ENCODE data around the gene NTRK1. TPM values are rescaled to one million over a fixed set of nuclear protein-coding genes. Genes with fewer than 3 reads are reported as not detected.
"Not testable (repeated sequence)": the region's sequence is repeated elsewhere in the genome, so short reads cannot be mapped to it uniquely, and the experiment has no call there.

Gene NTRK1
- total RNA-seq, 3 donors from 2014 or later (not counting 1 experiment from before 2014, with no cell fraction given), result 1.7 to 16.7 (median 2.4) TPM

- Mint-ChIP-seq H3K4me3 (no peak overlapping the region), H3K9me3 (no peaks in the 10 kb centered on the region), H3K36me3 (no peaks in the 10 kb centered on the region), H3K4me1 (peaks cover 5 to 17% of the 10 kb centered on the region in 2 donors), H3K27me3 (ENCODE audit: low read depth in 2 of 2) (peaks cover 73 to 88% of the 10 kb centered on the region in 2 donors), H3K27ac (no peak overlapping the region)
- WGBS (ENCODE audit: insufficient coverage), result 6% methylated on average over 3 of the region's 3 CpGs
- Histone ChIP-seq H3K9me3 (ENCODE audit: control insufficient read depth, insufficient read depth, low read length) (no peaks in the 10 kb centered on the region), H3K4me1 (ENCODE audit: control insufficient read depth, insufficient read depth, low read length) (peaks cover 18% of the 10 kb centered on the region), H3K27ac (ENCODE audit: low read length) (no peak overlapping the region), H3K36me3 (ENCODE audit: control insufficient read depth, insufficient read depth, low read length) (no peaks in the 10 kb centered on the region), H3K27me3 (ENCODE audit: control insufficient read depth, insufficient read depth, low read length) (peaks cover 39% of the 10 kb centered on the region), H3K4me3 (ENCODE audit: low read length) (no peak overlapping the region)
- peak in 2 of 3 donors; percentile 39 to 43 for ATAC-seq
- DNase-seq, result peak in 1 of 2 donors; percentile 37
- TF ChIP-seq CTCF (IDR thresholded peaks at IDR 0.05), result no peak
- intact Hi-C loops (cut with micrococcal nuclease), result no loop called here
These were observed 65.5 kb downstream of the NTRK1 start for GRCh38 chr1:156926175-156926574.

- DNase-seq; H3K27ac ChIP-seq (ENCODE audit: low read length); H3K4me3 Mint-ChIP-seq; intact Hi-C loops (cut with micrococcal nuclease); H3K36me3 Mint-ChIP-seq; H3K4me3 ChIP-seq (ENCODE audit: low read length); H3K36me3 ChIP-seq (ENCODE audit: control insufficient read depth, insufficient read depth, low read length); ATAC-seq; H3K9me3 ChIP-seq (ENCODE audit: control insufficient read depth, insufficient read depth, low read length); H3K27ac Mint-ChIP-seq; H3K9me3 Mint-ChIP-seq: not testable (repeated sequence)
- Mint-ChIP-seq H3K4me1 (peaks cover 5 to 22% of the 10 kb centered on the region in 2 donors), H3K27me3 (ENCODE audit: low read depth in 2 of 2) (peaks cover 73 to 88% of the 10 kb centered on the region in 2 donors)
- H3K27me3 ChIP-seq (ENCODE audit: control insufficient read depth, insufficient read depth, low read length), result peaks cover 35% of the 10 kb centered on the region
- peaks cover 18% of the 10 kb centered on the region for H3K4me1 ChIP-seq (ENCODE audit: control insufficient read depth, insufficient read depth, low read length)
- 77% methylated on average over 6 of the region's 6 CpGs for WGBS (ENCODE audit: insufficient coverage)
These were observed 66.0 kb downstream of the NTRK1 start for GRCh38 chr1:156926695-156927094.

DNA sequence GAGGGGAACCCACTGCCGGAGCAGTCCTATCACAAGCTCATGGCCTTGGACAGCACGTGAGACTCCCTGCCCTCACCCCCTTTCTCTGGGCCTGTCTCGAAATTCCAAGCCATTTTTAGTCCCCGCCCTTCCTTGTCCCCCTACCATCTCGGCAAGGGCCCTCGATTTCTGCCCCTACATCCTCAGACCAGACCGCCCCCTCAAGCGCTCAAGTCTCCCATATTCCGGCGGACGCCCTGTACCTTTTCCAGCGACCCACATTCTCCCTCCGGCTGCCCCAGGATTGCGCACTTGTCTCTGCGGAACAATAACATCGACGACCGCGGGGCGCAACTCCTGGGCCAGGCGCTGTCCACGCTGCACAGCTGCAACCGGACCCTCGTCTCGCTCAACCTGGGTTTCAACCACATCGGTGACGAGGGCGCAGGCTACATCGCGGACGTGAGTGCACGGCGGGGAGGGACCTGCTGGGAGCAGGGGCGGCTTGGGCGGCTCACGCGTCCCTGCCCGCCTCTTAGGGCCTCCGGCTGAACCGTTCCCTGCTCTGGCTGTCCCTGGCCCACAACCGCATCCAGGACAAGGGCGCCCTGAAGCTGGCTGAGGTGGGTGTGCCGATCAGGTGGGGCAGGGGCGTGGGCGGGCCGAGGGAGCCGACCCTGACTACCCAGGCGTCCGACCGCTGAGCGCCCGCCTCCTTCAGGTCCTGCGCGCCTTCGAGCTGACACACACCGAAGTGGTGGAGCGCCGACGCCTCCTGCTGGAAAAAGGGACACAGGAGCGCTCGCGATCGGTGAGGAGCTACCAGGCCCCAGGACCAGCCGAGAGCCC lies 66.8 kb downstream of the NTRK1 start:
- intact Hi-C loops (cut with micrococcal nuclease), result no loop called here
- Mint-ChIP-seq H3K9me3 (no peaks in the 10 kb centered on the region), H3K36me3 (no peaks in the 10 kb centered on the region), H3K27me3 (ENCODE audit: low read depth in 2 of 2) (peaks cover 65 to 83% of the 10 kb centered on the region in 2 donors), H3K4me3 (no peak overlapping the region), H3K4me1 (peaks cover 5 to 22% of the 10 kb centered on the region in 2 donors), H3K27ac (no peak overlapping the region)
- no peaks in the 10 kb centered on the region for H3K9me3 ChIP-seq (ENCODE audit: control insufficient read depth, insufficient read depth, low read length)
- WGBS (ENCODE audit: insufficient coverage), result 7% methylated on average over 64 of the region's 64 CpGs
- H3K4me1 ChIP-seq (ENCODE audit: control insufficient read depth, insufficient read depth, low read length), result peaks cover 18% of the 10 kb centered on the region
- peaks cover 35% of the 10 kb centered on the region for H3K27me3 ChIP-seq (ENCODE audit: control insufficient read depth, insufficient read depth, low read length)
- H3K27ac ChIP-seq (ENCODE audit: low read length), result no peak overlapping the region
- no peaks in the 10 kb centered on the region for H3K36me3 ChIP-seq (ENCODE audit: control insufficient read depth, insufficient read depth, low read length)
- no peak overlapping the region for H3K4me3 ChIP-seq (ENCODE audit: low read length)
- no peak for TF ChIP-seq CTCF (IDR thresholded peaks at IDR 0.05)
- ATAC-seq (peak in 2 of 3 donors; percentile 72 to 73), DNase-seq (peak; percentile 28 to 76)

DNA sequence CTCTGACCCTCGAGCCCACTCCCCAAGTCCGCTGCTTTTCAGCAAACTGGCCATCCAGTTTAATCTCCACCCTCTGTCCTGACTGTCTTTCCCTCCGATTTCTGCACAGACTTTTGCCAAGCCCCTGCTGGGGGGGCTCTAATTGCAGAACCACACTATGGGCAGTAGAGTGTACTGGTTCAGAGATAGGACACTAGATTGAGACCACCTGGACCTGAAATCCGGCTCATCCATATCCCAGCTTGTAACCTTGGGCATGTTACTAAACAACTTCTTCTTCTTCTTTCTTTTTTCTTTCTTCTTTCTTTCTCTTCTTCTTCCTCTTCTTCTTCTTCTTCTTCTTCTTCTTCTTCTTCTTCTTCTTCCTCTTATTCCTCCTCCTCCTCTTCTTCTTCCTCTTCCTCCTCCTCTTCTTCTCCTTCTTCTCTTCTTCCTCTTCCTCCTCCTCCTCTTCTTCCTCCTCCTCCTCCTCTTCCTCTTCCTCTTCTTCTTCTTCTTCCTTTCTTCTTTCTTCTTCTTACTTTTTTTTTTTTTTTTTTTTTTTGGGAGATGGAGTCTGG lies 67.5 kb downstream of the NTRK1 start:
- peaks cover 59 to 76% of the 10 kb centered on the region in 2 donors for H3K27me3 Mint-ChIP-seq (ENCODE audit: low read depth in 2 of 2)
- no peak for TF ChIP-seq CTCF (IDR thresholded peaks at IDR 0.05)
- H3K9me3 Mint-ChIP-seq, result no peaks in the 10 kb centered on the region
- H3K9me3 ChIP-seq (ENCODE audit: control insufficient read depth, insufficient read depth, low read length), result no peaks in the 10 kb centered on the region
- no peak overlapping the region for H3K4me3 ChIP-seq (ENCODE audit: low read length)
- DNase-seq, result no peak
- WGBS (ENCODE audit: insufficient coverage), result 18% methylated on average over 4 of the region's 4 CpGs
- H3K27ac ChIP-seq (ENCODE audit: low read length), result no peak overlapping the region
- H3K27ac Mint-ChIP-seq, result no peak overlapping the region
- peak in 2 of 3 donors; percentile 6 to 14 for ATAC-seq
- H3K4me3 Mint-ChIP-seq, result peak overlapping the region; percentile 40
- intact Hi-C loops (cut with micrococcal nuclease), result no loop called here
- peaks cover 30% of the 10 kb centered on the region for H3K27me3 ChIP-seq (ENCODE audit: control insufficient read depth, insufficient read depth, low read length)
- no peaks in the 10 kb centered on the region for H3K36me3 Mint-ChIP-seq
- H3K4me1 ChIP-seq (ENCODE audit: control insufficient read depth, insufficient read depth, low read length), result peaks cover 18% of the 10 kb centered on the region
- H3K4me1 Mint-ChIP-seq, result peaks cover 5 to 21% of the 10 kb centered on the region in 2 donors
- H3K36me3 ChIP-seq (ENCODE audit: control insufficient read depth, insufficient read depth, low read length), result no peaks in the 10 kb centered on the region
